Mesothelial cell of epicardium (in vitro differentiated cells): ENCODE data around the gene PGBD2. TPM values are rescaled to one million over a fixed set of nuclear protein-coding genes. Genes with fewer than 3 reads are reported as not detected.
"Not testable (repeated sequence)": the region's sequence is repeated elsewhere in the genome, so short reads cannot be mapped to it uniquely, and the experiment has no call there.

Source experiments
- DNase-seq, 2 experiments: peaks; one replicate each; pipeline ENCODE4 v3.0.0; 2021; ENCODE audit warnings: low spot score in 2 of 2; ENCODE audit not compliant: unreplicated experiment in 2 of 2
- H3K27ac Mint-ChIP-seq: 2 replicates; pipeline ENCODE4 v1.8.0; 2021; ENCODE audit warnings: mixed read lengths
- H3K27me3 Mint-ChIP-seq: 2 replicates; pipeline ENCODE4 v1.8.0; 2021; ENCODE audit warnings: low read depth, mixed read lengths
- H3K36me3 Mint-ChIP-seq: 2 replicates; pipeline ENCODE4 v1.8.0; 2021; ENCODE audit warnings: mixed read lengths
- H3K4me1 Mint-ChIP-seq: 2 replicates; pipeline ENCODE4 v1.8.0; 2021; ENCODE audit warnings: mixed read lengths
- H3K4me3 Mint-ChIP-seq: 2 replicates; pipeline ENCODE4 v1.8.0; 2021; ENCODE audit warnings: mild to moderate bottlenecking, moderate library complexity, mixed read lengths
- H3K9me3 Mint-ChIP-seq: 2 replicates; pipeline ENCODE4 v1.8.0; 2021; ENCODE audit warnings: mixed read lengths
- total RNA-seq: library from RNA; stranded (reverse); gene quantifications from 3 replicates; pipeline ENCODE4 v1.2.1, GENCODE V29; 2021
- TF ChIP-seq, protein P1 (sequence below): fragments of 200-600 bp; sonication (generic); IDR thresholded peaks from one replicate; pipeline ENCODE4 v1.5.0; 2021; ENCODE audit warnings: antibody characterized with exemption; ENCODE audit not compliant: unreplicated experiment

Gene PGBD2
- total RNA-seq, 1 donor from 2014 or later, result 8.5 TPM

DNA sequence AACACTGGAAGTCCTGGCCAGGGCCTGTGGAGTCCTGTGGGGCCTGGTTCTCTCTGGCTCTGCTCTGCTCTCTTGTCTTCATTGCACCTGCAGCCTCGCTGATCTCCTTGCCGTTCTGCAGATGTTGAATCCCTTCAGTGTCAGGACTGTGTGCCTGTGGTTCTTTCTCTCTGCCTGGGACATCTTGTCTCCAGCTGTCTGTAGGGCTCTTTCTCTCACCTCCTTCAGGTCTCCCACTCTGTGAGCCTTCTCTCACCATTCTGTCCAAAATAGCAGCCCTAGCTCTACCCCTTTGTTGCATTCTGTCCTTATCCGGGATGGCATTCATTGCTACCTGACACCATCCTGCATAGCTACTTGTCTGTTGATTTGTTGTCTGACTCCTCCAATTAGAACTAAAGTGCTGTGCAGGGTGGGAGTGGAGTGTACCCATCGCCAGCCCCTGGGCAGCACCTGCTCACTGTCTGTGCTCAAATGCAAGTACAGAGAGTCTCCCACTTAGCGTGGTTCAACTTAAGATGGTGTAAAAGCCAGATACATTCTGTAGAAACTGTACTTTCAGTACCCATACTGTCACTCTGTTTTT is 8.9 kb downstream of the PGBD2 start:
- H3K4me3 Mint-ChIP-seq, result no peak overlapping the region
- TF ChIP-seq, protein P1, sequence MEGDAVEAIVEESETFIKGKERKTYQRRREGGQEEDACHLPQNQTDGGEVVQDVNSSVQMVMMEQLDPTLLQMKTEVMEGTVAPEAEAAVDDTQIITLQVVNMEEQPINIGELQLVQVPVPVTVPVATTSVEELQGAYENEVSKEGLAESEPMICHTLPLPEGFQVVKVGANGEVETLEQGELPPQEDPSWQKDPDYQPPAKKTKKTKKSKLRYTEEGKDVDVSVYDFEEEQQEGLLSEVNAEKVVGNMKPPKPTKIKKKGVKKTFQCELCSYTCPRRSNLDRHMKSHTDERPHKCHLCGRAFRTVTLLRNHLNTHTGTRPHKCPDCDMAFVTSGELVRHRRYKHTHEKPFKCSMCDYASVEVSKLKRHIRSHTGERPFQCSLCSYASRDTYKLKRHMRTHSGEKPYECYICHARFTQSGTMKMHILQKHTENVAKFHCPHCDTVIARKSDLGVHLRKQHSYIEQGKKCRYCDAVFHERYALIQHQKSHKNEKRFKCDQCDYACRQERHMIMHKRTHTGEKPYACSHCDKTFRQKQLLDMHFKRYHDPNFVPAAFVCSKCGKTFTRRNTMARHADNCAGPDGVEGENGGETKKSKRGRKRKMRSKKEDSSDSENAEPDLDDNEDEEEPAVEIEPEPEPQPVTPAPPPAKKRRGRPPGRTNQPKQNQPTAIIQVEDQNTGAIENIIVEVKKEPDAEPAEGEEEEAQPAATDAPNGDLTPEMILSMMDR, result no peak
- H3K36me3 Mint-ChIP-seq, result peaks cover 47% of the 10 kb centered on the region
- H3K4me1 Mint-ChIP-seq, result peaks cover 7% of the 10 kb centered on the region
- no peak overlapping the region for H3K27ac Mint-ChIP-seq
- DNase-seq, result no peak
- no peaks in the 10 kb centered on the region for H3K27me3 Mint-ChIP-seq
- peaks cover 3% of the 10 kb centered on the region for H3K9me3 Mint-ChIP-seq

DNA sequence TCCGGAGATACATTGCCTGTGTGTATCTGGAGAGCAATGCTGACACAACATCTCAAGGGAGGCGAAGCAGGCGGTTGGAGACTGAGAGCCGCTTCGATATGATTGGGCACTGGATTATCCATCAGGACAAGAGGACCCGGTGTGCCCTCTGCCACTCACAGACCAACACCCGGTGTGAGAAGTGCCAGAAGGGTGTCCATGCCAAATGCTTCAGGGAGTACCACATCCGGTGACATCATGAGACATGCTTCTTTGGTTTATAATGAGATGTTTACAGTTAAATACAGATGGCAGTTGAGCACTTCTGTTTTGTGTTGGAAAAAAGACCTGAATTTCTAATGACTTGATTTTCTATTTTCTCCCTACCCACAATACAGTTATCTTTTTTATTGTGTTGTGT is 12.1 kb downstream of the PGBD2 start:
- no peak overlapping the region for H3K4me3 Mint-ChIP-seq
- no peak overlapping the region for H3K27ac Mint-ChIP-seq
- TF ChIP-seq, protein P1, result no peak
- peaks cover 56% of the 10 kb centered on the region for H3K36me3 Mint-ChIP-seq
- H3K4me1 Mint-ChIP-seq, result peaks cover 6% of the 10 kb centered on the region
- H3K9me3 Mint-ChIP-seq, result peaks cover 3% of the 10 kb centered on the region
- no peaks in the 10 kb centered on the region for H3K27me3 Mint-ChIP-seq
- no peak for DNase-seq

DNA sequence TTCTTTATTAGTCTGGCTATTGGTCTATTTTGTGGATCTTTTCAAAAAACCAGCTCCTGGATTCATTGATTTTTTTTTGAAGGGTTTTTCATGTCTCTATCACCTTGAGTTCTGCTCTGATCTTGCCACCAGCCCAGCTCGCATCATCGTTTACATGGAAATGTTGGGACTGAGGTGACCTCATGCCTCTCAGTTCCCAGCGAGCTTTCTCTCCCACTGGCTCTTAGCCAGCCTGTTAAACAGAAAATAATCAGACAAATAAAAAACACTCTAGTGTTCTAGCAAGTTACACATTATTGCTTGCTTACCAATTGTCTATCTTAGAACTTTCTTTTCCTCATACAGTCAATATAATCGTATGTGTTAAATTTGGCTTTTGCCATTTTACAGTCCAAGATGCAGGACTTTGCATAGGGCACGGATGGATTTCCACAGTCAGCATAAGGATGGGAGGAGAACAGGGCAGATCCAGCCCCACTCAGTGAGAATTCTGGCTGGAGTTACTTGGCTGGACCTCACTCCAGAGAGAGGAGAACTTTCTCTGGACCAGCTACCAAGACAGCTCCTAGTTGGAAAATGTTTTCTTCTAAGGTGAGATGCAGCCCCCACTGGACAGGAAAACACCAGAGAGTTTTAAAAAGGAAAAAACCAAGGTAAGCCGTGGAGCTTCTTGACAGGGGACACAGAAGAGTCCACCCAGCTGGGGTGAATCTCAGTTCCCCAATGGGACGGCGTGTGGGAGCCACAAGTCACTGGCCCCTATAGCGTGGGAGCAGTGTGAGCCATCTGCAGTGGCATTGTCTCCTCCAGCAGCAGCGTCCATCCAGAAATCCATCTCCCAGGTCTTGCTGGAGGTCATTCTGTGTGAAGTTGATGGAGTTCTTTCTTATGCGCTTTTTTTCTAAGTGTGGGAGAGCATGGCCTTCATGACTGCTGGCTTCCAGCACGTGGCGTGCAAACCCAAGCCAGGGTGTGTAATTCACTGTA is 17.6 kb downstream of the PGBD2 start:
- Mint-ChIP-seq H3K4me3 (no peak overlapping the region), H3K9me3 (peaks cover 3% of the 10 kb centered on the region), H3K4me1 (peaks cover 34% of the 10 kb centered on the region), H3K27ac (peak overlapping the region; percentile 18), H3K36me3 (peaks cover 24% of the 10 kb centered on the region), H3K27me3 (no peaks in the 10 kb centered on the region)
- DNase-seq, result no peak
- TF ChIP-seq, protein P1, result no peak

DNA sequence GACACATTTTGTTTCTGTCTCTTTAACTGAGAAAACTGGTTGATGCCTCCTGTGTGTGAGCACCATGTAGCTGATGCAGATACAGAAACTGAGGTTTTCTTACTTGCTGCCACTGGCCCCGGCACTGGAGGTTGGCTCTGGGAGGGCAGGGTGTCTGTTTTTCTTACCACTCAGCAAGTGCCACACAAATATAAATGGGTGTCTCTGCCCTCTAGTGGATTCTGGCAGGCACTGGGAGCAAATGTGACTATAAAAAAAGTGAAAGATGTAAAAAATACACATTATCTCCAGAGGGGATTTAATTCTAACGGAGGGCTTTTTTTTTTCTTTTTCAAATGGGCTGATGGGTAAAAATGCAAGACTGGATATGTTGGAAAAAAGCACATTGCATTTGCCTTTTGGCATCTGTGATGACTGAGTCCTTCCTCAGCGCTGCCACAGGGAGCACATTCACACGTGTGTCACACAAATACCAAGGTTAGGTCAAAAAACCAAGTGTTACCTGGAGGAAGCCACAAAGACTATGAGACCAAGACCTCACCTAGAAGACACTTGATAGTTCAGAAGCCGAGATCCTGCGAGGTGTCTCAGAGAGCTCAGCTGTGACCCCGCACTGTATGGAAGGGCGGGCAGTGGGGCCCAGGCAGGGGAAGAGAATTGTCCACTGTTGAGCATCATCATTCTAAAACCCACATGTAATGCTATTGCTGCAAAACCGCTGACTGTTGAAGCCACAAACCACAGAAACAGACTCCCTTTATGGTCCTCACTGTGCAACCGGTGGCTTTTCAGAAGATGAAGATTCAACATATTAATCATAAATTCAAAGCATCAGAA is 18.9 kb downstream of the PGBD2 start:
- H3K4me1 Mint-ChIP-seq, result peaks cover 45% of the 10 kb centered on the region
- no peak for DNase-seq
- peaks cover 15% of the 10 kb centered on the region for H3K36me3 Mint-ChIP-seq
- H3K4me3 Mint-ChIP-seq, result no peak overlapping the region
- TF ChIP-seq, protein P1, result peak; percentile 42
- H3K9me3 Mint-ChIP-seq, result no peaks in the 10 kb centered on the region
- H3K27ac Mint-ChIP-seq, result peak overlapping the region; percentile 19
- no peaks in the 10 kb centered on the region for H3K27me3 Mint-ChIP-seq

DNA sequence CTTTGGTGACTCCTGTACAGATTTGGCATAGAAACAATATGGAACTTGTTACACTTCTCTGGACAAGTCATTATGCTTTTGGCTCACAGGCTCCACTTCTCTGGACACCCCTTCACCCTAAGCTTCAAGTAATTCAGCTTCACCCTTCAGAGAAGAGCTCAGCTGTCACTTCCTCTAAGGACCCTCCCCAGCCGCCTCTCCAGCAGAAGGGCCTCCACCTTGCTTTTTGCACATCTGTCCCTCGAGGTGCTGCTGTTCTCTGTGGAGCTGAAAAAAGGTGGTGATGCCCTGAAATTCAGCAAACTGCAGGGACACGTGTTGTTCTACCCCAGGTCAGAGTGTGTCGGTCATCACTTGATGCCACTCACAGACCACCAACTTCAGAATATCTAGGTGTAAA is 19.8 kb downstream of the PGBD2 start:
- H3K27me3 Mint-ChIP-seq, DNase-seq, H3K4me3 Mint-ChIP-seq, H3K27ac Mint-ChIP-seq, H3K36me3 Mint-ChIP-seq, H3K9me3 Mint-ChIP-seq: not testable (repeated sequence)
- peaks cover 48% of the 10 kb centered on the region for H3K4me1 Mint-ChIP-seq
